HT1080 (cell line): ENCODE data around the gene ENO3. TPM values are rescaled to one million over a fixed set of nuclear protein-coding genes. Genes with fewer than 3 reads are reported as not detected.
A peak's percentile ranks its signal among the peaks of the same experiment; 100 is the strongest.
"Not testable (repeated sequence)": the region's sequence is repeated elsewhere in the genome, so short reads cannot be mapped to it uniquely, and the experiment has no call there.

ENCODE experiments used
- DNase-seq: peaks from one replicate; pipeline ENCODE4 v3.0.0-alpha.2; 2015; ENCODE audit warnings: low read depth
- polyA plus RNA-seq, 2 experiments: library from polyadenylated mRNA; depleted of rRNA; stranded (reverse); fragments of >200 nt; gene quantifications; 2 replicates each; pipeline ENCODE4 v1.2.3, GENCODE V29; 2015
- total RNA-seq: library from RNA; depleted of rRNA; stranded (reverse); fragments of >200 nt; shearing (Covaris generic); gene quantifications from 2 replicates; pipeline ENCODE4 v1.2.3, GENCODE V29; 2014; rRNA removed

The ENO3 gene
- total RNA-seq = 2.5 and 3.0 TPM in 2 replicates
- 2.9 and 5.9 TPM in 2 replicates for polyA plus RNA-seq (2015; cell fraction: cytosol; rRNA removed)
- 51.8 and 55.4 TPM in 2 replicates for polyA plus RNA-seq (2015; cell fraction: nucleus; rRNA removed)

GRCh38 chr17:4950746-4951204 is at the start of gene ENO3:
ENO3 (plus strand) TSS chr17:4951119; CDS start chr17:4951830, 711 bp downstream.
- no peak for DNase-seq

GRCh38 chr17:4901648-4902344 is 49.1 kb upstream of the ENO3 start:
- no peak for DNase-seq

- no peak for DNase-seq
These were observed 48.4 kb upstream of the ENO3 start for GRCh38 chr17:4902540-4902939.

- DNase-seq = peak; percentile 74
These were observed 47.7 kb upstream of the ENO3 start, which contains the start of gene CHRNE for GRCh38 chr17:4903051-4903818. CHRNE (minus strand) TSS chr17:4903098; CDS start chr17:4903063, 35 bp downstream.

GRCh38 chr17:4906642-4907041 is 44.3 kb upstream of the ENO3 start:
- DNase-seq = not testable (repeated sequence)

- no peak for DNase-seq
These were observed 42.6 kb upstream of the ENO3 start for GRCh38 chr17:4908301-4908700.

GRCh38 chr17:4908711-4909496 is 42.0 kb upstream of the ENO3 start:
- DNase-seq = peak; percentile 89

- no peak for DNase-seq
These were observed 36.9 kb upstream of the ENO3 start for GRCh38 chr17:4913994-4914393.

- not testable (repeated sequence) for DNase-seq
These were observed 36.4 kb upstream of the ENO3 start for GRCh38 chr17:4914551-4914950.

- no peak for DNase-seq
These were observed 31.3 kb upstream of the ENO3 start for GRCh38 chr17:4919511-4920047.

GRCh38 chr17:4920351-4921048 is 30.4 kb upstream of the ENO3 start:
- no peak for DNase-seq

- no peak for DNase-seq
These were observed 29.6 kb upstream of the ENO3 start for GRCh38 chr17:4921320-4921719.

GRCh38 chr17:4926577-4927335 is 24.2 kb upstream of the ENO3 start:
- not testable (repeated sequence) for DNase-seq

GRCh38 chr17:4928881-4929280 is 22.0 kb upstream of the ENO3 start:
- no peak for DNase-seq

GRCh38 chr17:4931963-4932362 is 19.0 kb upstream of the ENO3 start, which contains the start of gene GP1BA:
GP1BA (plus strand) TSS chr17:4932277; CDS start chr17:4932605, 328 bp downstream.
- no peak for DNase-seq

- no peak for DNase-seq
These were observed 18.2 kb upstream of the ENO3 start for GRCh38 chr17:4932756-4933155.

- DNase-seq = no peak
These were observed 17.3 kb upstream of the ENO3 start for GRCh38 chr17:4933646-4934045.

GRCh38 chr17:4934173-4934979 is 16.5 kb upstream of the ENO3 start:
- DNase-seq = peak; percentile 82

- no peak for DNase-seq
These were observed 15.3 kb upstream of the ENO3 start for GRCh38 chr17:4935650-4936049.
